ENCODE measurements around the gene NMBR.
"Not testable (repeated sequence)": the region's sequence is repeated elsewhere in the genome, so short reads cannot be mapped to it uniquely, and the experiment has no call there.

NMBR gene

DNA sequence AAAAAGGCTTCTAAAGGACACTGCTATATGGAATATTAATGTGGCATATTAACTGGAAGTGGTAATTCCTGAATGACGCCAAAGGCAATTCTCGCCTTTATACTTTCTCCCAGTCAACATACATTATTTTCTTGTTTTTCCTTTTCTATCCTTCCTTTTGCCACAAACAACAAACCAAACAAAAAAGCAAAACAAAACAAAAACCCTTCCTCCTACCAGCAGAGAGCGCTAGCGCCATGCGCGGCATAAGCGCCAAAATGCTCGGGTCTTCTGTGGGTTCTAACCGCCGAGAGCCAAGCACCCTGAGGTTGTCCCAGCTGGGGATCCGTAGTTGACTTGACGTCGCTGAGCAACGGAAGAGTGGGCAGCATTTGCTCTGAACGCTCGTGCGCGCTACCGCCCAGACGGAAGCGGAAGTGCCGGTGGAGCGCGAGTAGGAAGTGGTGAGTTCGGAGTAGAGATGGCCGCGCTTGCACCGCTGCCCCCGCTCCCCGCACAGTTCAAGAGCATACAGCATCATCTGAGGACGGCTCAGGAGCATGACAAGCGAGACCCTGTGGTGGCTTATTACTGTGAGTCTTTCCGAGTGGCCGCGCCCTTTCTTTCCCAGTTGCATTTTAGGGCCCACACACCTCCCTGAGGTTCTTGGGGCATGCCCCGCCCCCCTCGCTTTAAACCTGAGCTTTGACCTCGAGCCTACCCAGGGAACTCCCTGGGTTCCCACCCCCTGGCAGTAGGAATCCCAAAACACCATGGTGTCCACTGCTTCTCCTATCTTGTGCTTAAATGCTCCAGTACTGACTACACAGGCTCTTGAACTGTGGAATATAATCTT is at the start of gene NMBR, which contains the start of gene VTA1:
TSS of gene NMBR (minus strand) at position 295 of the 835 bp plus-strand sequence. CDS start 58,464 bp downstream, outside the sequence.
TSS of gene VTA1 (plus strand) at position 436 of the 835 bp plus-strand sequence. CDS start at position 461, 25 bp downstream.
- DNase-seq (ENCODE audit: low read depth in 2 of 3, low spot score in 1 of 3), result peak; percentile 91 to 94 (median 92)

DNA sequence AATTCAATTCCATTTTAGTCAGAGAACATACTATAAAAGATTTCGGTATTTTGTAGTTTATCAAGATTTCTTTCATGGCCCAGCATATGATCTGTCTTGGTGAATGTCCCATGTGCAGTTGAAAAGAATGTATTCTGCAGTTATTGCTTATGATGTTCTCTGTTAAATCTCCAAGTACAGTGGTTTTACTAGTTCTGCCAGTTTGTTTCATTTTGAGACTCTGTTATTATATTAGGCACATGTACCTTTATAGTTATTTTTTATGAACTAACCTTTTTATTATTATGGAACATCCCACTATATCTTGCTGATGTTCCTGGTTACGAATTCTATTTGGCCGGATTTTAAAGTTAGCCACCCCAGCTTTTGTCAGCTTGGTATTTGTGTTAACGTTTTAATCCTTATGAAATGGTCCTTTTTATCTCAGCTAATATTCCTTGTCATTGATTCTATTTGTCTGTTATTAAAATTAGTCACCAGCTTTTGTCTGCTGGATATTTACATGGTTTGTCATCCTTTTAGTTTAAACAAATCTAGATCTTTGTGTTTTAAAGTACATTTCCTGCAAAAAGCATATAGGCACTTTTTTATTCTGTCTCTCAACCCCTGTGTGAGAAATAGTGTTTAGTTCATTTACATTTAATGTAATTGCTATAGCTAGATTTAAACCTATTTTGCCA is 49.1 kb upstream of the NMBR start:
- DNase-seq (ENCODE audit: low read depth in 2 of 3, low spot score in 1 of 3), result no peak

DNA sequence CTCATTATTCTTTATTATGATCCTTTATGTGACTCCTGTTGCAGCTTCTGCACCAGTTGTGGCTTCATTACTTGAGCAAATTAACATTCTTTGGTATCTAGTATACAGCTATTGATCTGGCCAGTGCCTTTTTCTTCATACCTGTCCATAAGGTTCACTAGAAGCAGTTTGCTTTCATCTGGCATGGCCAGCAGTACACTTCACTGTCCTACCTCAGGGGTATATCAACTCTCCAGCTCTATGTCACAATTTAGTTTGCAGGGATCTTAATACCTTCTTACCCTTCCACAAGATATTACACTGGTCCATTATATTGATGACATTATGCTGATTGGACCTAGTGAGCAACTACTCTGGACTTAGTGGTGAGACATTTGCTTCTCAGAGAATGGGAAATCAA is 46.7 kb upstream of the NMBR start:
- DNase-seq (ENCODE audit: low read depth in 2 of 3, low spot score in 1 of 3), result no peak

DNA sequence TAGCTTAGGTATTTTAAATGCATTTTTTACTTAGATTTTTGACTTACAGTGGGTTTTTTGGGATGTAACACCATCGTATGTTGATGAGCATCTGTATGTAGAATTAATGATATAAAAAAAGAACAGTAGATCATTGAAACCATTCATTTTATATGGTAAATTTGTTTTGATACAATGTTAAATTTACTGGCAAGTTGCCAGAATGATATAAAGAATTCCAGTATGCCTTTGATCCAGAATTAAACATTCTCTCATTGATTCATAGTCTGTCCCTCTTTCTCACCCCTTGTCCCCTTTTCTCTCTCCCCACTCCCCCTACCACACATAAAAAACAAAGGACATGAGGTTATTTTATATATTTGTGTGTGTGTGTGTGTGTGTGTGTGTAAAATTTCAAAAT is 45.4 kb upstream of the NMBR start:
- DNase-seq (ENCODE audit: low read depth in 2 of 3, low spot score in 1 of 3), result no peak

DNA sequence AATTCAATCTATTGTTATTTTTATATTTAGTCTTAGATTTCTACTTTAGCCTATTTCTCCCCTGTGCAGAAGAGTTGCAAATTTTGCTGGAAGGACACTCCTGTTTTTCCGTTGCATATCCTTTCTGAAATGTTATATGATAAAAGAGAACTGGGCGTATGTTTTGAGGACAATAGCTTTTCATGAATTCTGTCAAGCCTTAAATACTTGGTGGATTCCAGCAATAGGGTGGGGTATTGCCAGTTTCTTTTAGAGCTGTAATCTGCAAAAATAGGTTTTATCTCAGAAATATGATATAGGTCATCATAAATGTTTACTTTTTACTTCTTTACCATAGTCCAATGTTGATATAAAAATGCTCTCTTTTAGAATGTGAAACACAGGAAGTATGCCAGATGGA is 42.1 kb upstream of the NMBR start:
- no peak for DNase-seq (ENCODE audit: low read depth in 2 of 3, low spot score in 1 of 3)

DNA sequence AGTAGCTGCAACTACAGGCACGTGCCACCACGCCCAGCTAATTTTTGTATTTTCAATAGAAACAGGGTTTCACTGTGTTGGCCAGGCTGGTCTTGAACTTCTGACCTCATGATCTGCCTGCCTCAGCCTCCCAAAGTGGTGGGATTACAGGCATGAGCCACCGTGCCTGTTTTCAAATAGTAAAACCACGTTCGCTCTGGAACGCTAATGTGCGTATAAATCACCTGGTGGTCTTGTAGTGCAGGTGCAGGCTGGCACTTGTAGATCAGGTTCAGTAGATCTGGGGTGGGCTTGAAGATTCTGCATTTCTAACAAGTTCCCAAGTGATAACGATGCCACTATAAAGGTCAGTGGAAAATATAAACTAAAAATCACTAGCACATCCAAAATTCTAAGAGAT is 41.4 kb upstream of the NMBR start:
- DNase-seq (ENCODE audit: low read depth in 2 of 3, low spot score in 1 of 3), result not testable (repeated sequence)

DNA sequence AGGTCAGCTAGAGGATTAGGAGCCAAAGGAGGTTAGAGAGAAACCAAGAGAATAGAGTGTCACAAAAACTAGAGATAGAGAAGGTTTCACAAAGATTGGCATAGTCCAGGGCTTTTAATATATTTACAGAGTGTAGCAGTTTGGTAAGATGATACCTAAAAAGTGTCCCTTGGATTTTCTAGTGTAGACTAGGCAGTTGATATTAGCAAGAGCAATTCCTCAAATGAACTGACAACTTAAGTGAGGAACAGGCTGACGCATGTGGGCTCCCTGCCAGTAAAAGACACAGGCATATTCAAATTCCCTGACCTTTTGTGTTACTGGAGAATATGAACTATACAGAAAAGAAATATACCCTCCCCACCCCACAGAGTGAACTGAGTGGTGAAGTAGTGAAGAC is 40.3 kb upstream of the NMBR start:
- no peak for DNase-seq (ENCODE audit: low read depth in 2 of 3, low spot score in 1 of 3)

DNA sequence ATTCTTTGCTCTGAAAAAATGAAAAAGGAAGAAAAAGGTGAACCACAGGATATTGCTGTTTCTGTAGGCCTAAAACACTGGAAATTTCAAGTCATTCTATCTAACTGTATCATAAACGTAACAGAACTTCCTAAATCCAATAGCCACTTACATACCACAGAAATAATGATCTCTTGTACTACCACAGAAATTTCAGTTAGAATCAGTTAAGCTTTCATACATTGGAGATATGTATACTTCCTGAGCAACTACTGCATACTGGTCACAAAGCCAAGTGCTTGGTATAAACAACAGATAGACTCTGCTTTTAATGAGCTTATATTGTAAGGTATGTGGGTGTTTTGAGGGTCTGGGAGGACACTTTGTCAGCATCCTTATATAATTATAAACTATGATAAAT is 38.7 kb upstream of the NMBR start:
- no peak for DNase-seq (ENCODE audit: low read depth in 2 of 3, low spot score in 1 of 3)

DNA sequence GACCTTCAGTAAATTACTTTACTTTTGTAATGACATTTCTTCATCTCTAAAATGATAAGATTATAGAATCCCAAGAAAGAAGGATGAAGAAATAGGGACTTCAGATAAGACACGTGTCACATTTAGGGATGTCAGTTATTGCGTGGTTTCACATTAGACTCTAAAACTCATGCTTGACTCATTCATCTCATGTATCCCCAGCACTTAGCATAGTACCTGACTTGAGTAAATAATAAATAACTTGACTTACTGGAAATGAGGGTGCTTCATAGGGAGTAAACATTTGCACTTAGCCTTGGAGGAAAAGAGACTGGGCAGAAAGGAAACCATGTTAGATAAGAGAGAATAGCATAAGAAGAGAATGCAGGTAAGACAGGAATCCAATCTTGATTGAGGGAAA is 37.4 kb upstream of the NMBR start:
- DNase-seq (ENCODE audit: low read depth in 2 of 3, low spot score in 1 of 3), result no peak

DNA sequence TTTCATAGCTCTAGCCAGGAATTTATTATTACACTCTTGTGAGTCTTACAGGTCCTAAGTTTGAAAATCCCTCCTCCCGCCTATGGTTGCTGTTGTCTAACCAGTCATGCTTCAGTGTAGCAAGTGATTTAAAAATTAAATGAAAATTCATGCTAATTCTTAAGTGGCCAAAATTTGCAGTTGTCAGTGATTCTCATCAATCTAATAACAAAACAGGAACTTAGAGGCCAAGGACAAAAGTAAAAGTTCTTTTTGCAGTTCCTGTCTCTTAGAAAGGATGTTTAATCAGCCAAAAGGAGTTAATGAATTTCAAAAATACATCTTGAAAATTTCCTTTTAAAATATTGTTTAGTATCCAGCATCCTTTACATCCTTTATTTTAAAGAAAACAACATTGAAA is 36.4 kb upstream of the NMBR start:
- no peak for DNase-seq (ENCODE audit: low read depth in 2 of 3, low spot score in 1 of 3)

DNA sequence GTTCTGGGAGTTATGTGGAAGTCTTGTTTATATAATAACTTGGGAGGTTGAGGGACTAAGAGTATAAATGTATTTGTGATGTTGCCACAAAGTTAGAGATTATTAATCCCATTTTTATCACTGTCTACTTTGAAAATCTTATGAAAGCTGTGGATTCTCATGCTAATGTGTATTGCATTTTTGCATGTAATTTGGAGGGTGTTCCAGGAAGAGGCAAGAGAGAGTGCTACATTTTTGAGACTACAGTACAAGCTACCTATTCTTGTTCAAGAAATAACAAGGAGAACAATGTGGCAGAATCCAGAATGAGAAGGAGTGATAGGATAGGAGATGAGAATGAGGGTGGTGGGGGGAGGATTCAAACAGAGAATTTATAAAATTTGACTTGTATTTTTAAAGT is 35.1 kb upstream of the NMBR start:
- DNase-seq (ENCODE audit: low read depth in 2 of 3, low spot score in 1 of 3), result no peak

DNA sequence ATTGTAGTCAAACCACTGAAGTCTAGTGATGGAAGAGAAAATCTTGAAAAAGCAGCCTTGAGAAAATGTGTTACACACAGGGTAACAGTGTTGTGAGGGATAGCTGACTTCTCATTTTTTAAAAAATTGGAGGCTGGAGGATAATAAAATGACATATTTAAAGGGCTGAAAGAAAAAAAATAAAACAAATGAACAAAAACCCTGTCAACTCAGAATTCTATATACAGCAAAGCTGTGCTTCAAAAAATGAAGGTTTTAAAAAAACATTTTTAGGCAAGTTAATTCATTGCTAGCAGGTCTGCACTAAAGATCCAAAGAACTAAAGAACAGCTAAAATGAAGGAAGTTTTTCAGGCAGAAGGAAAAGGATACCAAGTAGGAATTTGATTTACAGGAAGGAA is 31.2 kb upstream of the NMBR start:
- DNase-seq (ENCODE audit: low read depth in 2 of 3, low spot score in 1 of 3), result no peak

DNA sequence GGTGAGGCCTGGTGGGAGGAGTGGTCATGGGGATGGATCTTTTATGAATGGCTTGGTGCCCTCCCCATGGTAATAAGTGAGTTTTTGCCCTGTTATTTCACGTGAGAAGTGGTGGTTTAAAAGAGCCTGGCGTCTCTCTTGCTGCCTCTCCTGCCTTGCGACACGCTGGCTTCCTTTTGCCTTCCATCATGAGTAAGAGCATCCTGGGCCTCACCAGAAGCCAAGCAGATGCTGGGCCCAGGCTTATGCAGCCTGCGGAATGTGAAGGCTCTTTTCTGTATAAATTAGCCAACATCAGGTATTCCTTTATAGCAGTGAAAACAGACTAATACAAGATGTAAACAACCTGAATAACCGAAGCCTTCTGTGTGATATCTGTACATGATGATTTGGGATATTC is 27.8 kb upstream of the NMBR start:
- no peak for DNase-seq (ENCODE audit: low read depth in 2 of 3, low spot score in 1 of 3)

DNA sequence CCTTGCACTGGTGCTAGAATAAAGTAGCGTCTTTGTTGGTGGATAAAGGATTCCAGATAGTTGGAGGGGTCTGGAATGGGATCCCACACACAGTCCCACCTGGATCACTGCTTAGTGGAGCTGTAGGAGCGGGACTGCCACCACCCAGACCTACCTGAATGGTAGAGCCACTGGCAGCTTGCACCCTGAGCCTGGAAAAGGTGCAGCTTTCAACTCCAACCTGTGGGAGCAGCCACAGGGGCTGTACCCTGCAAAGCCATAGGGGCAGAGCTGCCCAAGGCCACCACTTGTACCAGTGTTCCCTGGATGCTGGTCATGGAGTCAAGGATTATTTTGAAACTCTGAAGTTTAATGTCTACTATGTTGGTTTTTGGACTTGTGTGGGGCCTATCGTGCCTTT is 27.1 kb upstream of the NMBR start:
- no peak for DNase-seq (ENCODE audit: low read depth in 2 of 3, low spot score in 1 of 3)

DNA sequence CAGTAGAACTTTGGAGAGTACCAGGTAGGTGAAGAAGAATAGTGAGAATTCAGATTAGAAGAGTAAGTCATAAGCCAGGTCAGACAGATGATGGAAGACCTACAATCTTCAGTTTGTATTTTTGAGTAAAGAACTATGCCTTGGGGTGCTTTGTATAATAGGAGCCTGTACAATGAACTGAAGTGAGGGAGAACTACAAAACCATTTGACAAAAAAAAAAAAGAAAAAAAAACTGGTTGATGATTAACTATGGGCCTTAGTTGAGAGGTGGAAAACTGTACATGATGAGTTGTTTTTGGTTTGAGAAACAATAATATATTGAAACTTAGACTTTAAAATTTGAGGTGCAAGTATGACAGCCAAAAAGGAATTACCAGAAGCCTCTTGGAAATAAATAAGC is 25.8 kb upstream of the NMBR start:
- no peak for DNase-seq (ENCODE audit: low read depth in 2 of 3, low spot score in 1 of 3)

DNA sequence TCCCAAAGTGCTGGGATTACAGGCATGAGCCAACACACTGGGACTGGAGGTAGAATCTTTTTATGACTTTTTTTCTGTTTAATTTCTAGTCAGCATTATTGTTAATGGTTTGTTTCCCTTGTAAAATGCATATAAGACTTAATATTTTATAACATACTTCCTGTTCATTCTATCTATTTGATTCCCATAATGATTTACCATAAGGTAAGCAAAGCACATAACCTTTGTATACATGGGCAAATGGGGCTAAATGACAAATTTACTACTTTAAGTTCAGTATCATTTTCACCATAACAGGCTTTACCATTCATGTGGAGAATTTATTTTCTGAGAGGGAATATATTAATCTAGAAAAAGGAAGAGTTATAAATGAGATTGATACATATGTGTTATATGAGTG is 24.4 kb upstream of the NMBR start:
- no peak for DNase-seq (ENCODE audit: low read depth in 2 of 3, low spot score in 1 of 3)

DNA sequence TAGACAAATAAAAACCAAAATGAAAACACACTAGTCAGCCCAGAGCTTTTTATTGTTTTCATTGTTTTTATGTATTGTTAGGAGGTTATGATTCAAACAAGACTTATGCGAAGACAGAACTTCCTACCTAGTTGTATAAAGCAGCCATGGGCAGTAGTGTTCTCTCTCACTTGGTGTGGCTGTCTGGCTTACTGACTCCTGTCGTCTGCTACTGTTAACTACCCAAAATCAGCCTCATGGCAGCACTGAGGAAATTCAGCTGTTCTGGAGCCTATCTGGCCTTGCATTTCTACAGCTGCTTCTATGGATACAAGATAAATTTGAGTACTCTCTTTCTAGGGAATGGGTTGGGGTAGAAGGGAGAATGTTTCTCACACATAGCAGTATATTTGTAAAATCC is 20.6 kb upstream of the NMBR start:
- DNase-seq (ENCODE audit: low read depth in 2 of 3, low spot score in 1 of 3), result no peak

DNA sequence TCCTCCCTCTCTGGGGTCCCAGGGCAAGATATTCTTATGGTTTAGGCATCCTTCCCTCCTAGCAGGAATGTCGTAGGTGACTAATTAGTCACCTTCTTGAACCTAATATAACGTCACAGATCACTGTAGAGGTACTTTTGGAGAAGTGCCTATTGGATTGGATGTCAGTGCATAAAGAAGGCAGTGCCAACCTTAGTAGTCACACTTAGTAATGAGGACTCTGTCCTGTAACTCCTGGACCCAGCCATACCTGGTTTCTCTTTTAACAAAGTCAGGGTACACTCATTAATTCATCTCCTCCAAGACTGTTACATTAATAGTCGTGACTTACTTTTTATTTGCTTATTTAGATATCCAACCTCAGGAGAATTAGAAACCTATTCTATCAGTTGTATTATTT is 20.1 kb upstream of the NMBR start:
- no peak for DNase-seq (ENCODE audit: low read depth in 2 of 3, low spot score in 1 of 3)

DNA sequence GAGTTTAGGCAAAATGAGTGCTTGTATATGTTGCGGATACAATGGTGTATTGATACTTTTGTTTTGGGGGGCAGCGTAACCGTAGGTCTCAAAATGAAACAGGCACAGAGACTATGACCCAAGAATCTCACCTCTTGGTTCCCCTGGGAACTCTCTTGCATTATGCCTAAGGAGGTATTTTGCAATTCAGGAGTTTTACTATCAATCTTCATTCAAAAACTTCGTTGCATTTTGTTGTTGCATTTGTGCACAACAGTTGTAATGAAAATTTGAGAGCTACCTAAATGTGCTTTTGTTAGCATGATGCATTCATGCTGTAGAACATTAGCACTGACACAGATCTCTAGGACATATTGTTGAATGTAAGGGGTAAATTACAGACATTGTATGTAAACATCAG is 18.3 kb upstream of the NMBR start:
- no peak for DNase-seq (ENCODE audit: low read depth in 2 of 3, low spot score in 1 of 3)

DNA sequence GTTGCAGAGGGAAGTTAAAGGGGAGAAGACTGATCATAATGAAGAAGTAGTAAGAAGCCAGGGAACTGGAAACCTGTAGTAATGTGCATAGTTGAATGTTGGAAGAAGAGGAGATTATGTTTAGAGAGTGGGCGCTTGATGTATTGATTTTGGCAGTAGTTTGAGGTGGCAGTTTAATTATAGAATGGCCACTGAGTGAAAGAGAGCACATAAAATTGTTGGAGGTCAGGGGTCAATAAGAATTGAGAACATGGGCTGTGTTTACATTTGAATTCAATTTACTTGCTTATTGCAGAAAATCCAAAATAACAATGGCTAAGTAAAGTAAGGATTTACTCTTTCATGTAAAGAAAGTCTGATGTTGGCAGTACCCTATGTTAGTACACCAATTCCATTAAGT is 15.9 kb upstream of the NMBR start:
- DNase-seq (ENCODE audit: low read depth in 2 of 3, low spot score in 1 of 3), result no peak

DNA sequence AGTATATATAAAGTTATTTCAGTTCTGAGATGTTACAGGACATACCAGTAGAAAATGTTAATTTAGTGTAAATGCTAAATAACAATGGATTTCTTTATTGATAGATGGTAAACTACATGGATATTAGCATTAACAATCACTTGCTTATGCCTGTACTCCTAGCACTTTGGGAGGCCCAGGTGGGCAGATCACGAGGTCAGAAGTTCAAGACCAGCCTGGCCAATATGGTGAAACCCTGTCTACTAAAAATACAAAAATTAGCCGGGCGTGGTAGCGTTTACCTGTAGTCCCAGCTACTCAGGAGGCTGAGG is 9.8 kb upstream of the NMBR start:
- not testable (repeated sequence) for DNase-seq (ENCODE audit: low read depth in 2 of 3, low spot score in 1 of 3)

DNA sequence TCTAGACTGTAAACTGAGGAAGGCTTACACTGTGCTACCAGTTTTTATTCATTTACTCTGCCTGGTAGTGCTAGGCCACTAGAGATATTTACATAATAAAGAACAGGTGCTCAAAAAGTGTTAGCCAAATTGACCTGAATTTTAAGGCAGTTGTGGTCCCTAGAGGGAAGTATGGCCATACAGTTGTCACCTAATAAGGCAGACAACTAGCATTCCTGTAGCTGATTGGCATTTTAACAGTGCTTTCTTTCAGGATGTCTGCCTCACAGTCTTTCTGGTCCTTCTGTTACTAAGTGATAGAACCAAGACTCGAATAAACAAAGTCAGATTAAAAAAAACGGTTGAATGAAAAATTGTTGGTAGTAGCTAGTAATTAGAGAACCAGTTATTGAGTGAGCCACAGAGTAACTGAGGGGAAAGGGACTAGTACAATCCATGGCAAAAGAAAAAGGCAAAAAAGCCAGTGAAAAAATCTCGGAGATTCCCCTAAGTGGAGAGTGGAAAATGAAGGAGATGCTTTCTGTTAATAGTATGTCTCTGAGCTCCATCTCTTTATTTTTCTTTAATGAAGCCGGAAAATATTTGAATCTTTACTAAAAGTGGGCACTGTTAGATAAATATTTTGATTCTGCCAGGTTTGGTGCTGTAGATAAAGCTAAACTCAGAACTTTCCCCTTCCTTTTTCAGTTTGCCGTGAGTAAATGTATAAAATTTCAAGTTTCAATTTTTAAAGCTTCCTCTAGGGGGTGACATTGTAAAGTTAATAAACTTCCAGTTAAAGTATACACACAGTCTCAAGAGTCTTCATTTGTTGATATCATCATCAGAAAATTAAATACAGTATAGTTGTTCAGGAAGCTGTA is 9.2 kb upstream of the NMBR start:
- DNase-seq (ENCODE audit: low read depth in 2 of 3, low spot score in 1 of 3), result no peak

Data from stimulated activated CD4-positive, alpha-beta T cell treated with anti-CD3 and anti-CD28 coated beads, Interleukin-12 subunit alpha, Interleukin-12 subunit beta, amount 100 ng/mL, for 48 hours (primary cell).